ENCODE measurements around the gene CCDC92. TPM values are rescaled to one million over a fixed set of nuclear protein-coding genes. Genes with fewer than 3 reads are reported as not detected.

The CCDC92 gene
- total RNA-seq, 4 donors from 2014 or later = 6.5 to 17.1 (median 10.6) TPM

DNA sequence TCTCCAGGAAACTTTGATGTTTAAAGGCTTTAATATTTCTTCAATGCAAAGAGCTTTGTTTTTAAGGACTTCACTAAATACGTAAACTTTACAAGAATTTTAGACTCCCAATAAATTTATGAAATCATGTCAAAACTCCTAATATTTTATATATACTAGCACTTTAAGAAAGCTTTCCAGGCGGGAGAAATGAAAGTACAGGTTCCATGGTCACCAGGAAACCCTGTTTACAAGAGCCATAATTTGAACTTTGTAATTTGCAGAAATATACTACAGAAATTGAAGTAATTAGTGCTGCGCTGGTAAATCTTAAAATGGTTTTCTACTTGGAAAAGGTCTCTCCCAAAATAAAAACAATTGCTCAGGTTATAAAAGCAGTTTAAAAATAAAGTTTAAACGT lies 8.8 kb downstream of the CCDC92 start:
- peaks cover 7% of the 10 kb centered on the region for H3K4me1 ChIP-seq
- H3K4me3 ChIP-seq = no peak overlapping the region
- no peak for DNase-seq (ENCODE audit: low spot score in 2 of 2)
- no peaks in the 10 kb centered on the region for H3K9me3 ChIP-seq
- H3K27ac ChIP-seq = no peak overlapping the region
- no peaks in the 10 kb centered on the region for H3K27me3 ChIP-seq
- WGBS = 95% methylated on average over 4 of the region's 4 CpGs
- TF ChIP-seq EP300 (IDR thresholded peaks at IDR 0.05) (no peak), POLR2AphosphoS5 (IDR thresholded peaks at IDR 0.05) (no peak), POLR2A (IDR thresholded peaks at IDR 0.05) (no peak)
- TF ChIP-seq, protein P1, sequence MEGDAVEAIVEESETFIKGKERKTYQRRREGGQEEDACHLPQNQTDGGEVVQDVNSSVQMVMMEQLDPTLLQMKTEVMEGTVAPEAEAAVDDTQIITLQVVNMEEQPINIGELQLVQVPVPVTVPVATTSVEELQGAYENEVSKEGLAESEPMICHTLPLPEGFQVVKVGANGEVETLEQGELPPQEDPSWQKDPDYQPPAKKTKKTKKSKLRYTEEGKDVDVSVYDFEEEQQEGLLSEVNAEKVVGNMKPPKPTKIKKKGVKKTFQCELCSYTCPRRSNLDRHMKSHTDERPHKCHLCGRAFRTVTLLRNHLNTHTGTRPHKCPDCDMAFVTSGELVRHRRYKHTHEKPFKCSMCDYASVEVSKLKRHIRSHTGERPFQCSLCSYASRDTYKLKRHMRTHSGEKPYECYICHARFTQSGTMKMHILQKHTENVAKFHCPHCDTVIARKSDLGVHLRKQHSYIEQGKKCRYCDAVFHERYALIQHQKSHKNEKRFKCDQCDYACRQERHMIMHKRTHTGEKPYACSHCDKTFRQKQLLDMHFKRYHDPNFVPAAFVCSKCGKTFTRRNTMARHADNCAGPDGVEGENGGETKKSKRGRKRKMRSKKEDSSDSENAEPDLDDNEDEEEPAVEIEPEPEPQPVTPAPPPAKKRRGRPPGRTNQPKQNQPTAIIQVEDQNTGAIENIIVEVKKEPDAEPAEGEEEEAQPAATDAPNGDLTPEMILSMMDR (IDR thresholded peaks at IDR 0.05) = no peak
- H3K36me3 ChIP-seq = no peaks in the 10 kb centered on the region

DNA sequence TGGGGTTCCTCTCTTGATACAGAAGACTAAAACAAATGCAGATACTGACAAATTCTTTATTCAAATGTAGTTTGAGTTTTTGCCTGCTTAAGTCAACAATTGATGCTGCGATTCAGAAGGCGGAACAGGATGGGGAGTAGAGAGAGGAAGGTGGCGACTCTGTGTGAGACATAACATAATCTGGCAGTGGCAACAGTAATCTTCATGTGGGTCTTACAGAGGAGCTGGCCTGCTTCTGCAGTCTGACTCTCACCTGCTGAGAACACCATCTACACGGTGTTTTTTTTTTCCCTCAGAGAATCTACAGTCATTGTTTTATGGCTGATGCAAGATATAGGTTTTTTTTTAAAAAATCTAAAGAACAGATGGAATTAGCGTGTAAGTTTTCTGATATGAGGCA lies 10.1 kb downstream of the CCDC92 start:
- H3K36me3 ChIP-seq = no peaks in the 10 kb centered on the region
- H3K4me1 ChIP-seq = peaks cover 6% of the 10 kb centered on the region
- DNase-seq (ENCODE audit: low spot score in 2 of 2) = no peak
- H3K27me3 ChIP-seq = no peaks in the 10 kb centered on the region
- TF ChIP-seq POLR2AphosphoS5 (IDR thresholded peaks at IDR 0.05) (no peak), EP300 (IDR thresholded peaks at IDR 0.05) (no peak), POLR2A (IDR thresholded peaks at IDR 0.05) (no peak)
- H3K9me3 ChIP-seq = no peaks in the 10 kb centered on the region
- no peak overlapping the region for H3K27ac ChIP-seq
- H3K4me3 ChIP-seq = no peak overlapping the region
- WGBS = 87% methylated on average over 5 of the region's 5 CpGs

DNA sequence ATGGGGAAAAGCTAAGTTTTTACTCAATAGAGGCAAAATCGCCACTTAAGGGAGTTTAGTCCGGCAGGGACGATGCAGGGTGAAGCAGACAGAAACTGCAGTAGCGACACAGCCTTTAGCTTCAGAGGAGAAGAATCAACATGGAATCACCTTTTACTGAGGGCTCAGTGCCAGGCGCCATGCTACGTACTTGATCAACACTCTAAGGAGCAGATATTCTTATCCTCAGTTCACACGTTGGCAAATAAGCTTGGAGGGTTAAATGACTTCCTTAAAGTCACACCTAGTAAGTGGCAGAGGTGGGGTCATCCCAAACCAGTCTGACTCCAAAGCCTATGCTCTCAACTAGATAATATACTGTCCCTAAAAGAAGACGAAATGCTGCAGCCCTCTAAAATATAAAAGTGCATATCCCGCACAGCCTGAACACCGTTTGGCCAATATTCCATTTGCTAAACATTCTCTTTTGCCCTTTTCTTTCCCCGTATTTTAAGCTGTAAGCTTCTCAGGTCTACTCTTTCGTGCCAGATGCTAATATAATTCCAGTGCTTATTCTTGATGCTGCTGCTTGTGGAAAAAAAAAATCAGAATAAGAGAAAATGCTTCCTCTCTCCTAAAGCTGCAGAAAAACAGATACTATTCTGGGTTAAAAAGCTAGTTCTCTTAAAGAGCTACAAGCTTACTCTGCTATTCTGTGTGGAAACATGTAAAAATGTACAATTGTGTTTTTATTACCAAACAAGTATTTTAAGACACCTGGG lies 10.9 kb downstream of the CCDC92 start:
- no peak for DNase-seq (ENCODE audit: low spot score in 2 of 2)
- H3K9me3 ChIP-seq = no peaks in the 10 kb centered on the region
- H3K4me3 ChIP-seq = no peak overlapping the region
- H3K4me1 ChIP-seq = peaks cover 5% of the 10 kb centered on the region
- 87% methylated on average over 12 of the region's 12 CpGs for WGBS
- TF ChIP-seq POLR2A (IDR thresholded peaks at IDR 0.05) = no peak
- TF ChIP-seq, protein P1 (IDR thresholded peaks at IDR 0.05) = no peak
- TF ChIP-seq EP300 (IDR thresholded peaks at IDR 0.05) = no peak
- H3K27me3 ChIP-seq = no peaks in the 10 kb centered on the region
- H3K36me3 ChIP-seq = no peaks in the 10 kb centered on the region
- H3K27ac ChIP-seq = no peak overlapping the region

DNA sequence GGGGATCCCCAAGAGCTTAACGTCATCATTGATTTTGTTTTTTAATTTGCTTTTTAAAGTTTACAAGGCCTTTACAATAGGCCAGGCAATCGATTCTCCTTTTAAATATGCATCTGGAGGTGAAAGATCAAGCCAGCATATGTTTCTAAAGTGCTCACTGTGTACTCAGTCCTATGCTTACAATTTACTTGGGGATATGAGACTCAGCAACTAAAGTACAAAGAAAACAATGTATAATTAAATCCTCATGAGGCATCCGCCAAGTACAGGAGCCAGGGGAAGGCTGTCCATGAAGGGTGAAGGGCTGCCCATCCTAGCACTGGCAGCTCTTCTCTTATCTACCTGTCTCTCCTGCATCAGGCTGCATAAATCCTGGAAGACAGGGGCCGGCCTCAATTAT lies 11.8 kb downstream of the CCDC92 start:
- Histone ChIP-seq H3K9me3 (no peaks in the 10 kb centered on the region), H3K27me3 (no peaks in the 10 kb centered on the region), H3K36me3 (no peaks in the 10 kb centered on the region), H3K4me1 (no peaks in the 10 kb centered on the region), H3K4me3 (no peak overlapping the region), H3K27ac (no peak overlapping the region)
- 90% methylated on average over 4 of the region's 4 CpGs for WGBS
- no peak for DNase-seq (ENCODE audit: low spot score in 2 of 2)
- TF ChIP-seq POLR2AphosphoS5 (IDR thresholded peaks at IDR 0.05) = no peak
- no peak for TF ChIP-seq EP300 (IDR thresholded peaks at IDR 0.05)

DNA sequence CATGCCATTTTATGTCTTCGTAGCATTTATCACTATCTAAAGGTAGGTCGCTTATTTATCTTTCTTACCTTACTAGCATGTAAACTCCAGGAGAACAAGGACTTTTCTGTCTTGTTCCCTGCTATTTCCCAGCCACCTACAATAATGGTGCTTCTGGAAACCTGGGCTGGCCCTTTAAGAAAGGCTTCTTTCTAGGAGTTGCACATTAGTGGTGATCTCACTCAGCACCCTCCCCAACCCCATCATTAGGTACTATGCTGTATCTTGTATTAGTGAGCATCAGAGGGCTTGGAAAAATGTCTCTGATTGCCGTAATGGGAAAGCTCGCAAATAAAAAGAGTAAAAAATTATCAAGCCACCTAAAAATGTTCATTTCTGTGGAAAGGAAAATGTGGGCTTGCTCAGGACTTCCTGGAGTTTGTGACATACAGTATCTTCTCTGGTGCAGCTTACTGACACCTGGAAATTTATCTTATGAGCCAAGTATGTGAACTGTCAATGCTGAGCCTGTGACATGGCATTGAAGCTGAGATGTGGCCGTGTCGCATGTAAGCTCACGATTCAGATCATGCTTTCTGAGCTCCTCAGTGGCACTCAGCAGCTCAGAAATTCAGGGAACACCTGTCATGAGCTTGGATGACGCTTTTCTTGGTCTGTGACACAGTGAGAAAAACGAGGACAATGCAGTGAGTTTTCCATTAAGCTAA lies 12.4 kb downstream of the CCDC92 start:
- no peaks in the 10 kb centered on the region for H3K27me3 ChIP-seq
- no peaks in the 10 kb centered on the region for H3K9me3 ChIP-seq
- H3K4me1 ChIP-seq = no peaks in the 10 kb centered on the region
- TF ChIP-seq POLR2A (IDR thresholded peaks at IDR 0.05) (no peak), EP300 (IDR thresholded peaks at IDR 0.05) (no peak), POLR2AphosphoS5 (IDR thresholded peaks at IDR 0.05) (no peak)
- TF ChIP-seq, protein P1 (IDR thresholded peaks at IDR 0.05) = no peak
- WGBS = 88% methylated on average over 9 of the region's 9 CpGs
- DNase-seq (ENCODE audit: low spot score in 2 of 2) = no peak
- H3K27ac ChIP-seq = no peak overlapping the region
- H3K36me3 ChIP-seq = no peaks in the 10 kb centered on the region
- H3K4me3 ChIP-seq = no peak overlapping the region

DNA sequence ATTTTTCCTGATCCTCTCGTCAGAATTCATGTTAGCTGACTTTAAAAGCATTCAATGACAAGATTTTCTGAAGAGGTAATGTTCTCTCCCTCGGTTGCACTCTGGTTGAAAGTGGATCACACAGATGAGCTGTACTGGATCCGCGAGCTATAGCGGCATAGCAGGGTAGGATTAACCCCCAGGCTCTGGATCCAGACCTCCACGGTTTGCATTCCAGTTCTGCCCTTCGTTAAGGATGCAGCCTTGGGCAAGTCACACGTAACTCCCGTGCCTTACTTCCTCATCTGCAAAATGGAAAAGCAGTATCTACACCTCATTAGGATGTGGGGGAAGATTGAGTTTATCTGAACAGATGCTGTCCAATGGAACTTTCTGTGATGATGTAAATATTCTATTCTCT lies 13.8 kb downstream of the CCDC92 start:
- Histone ChIP-seq H3K4me3 (no peak overlapping the region), H3K27ac (no peak overlapping the region), H3K36me3 (no peaks in the 10 kb centered on the region), H3K27me3 (no peaks in the 10 kb centered on the region), H3K4me1 (no peaks in the 10 kb centered on the region), H3K9me3 (no peaks in the 10 kb centered on the region)
- TF ChIP-seq, protein P1 (IDR thresholded peaks at IDR 0.05) = no peak
- TF ChIP-seq POLR2AphosphoS5 (IDR thresholded peaks at IDR 0.05) (no peak), EP300 (IDR thresholded peaks at IDR 0.05) (no peak), POLR2A (IDR thresholded peaks at IDR 0.05) (no peak)
- WGBS = 91% methylated on average over 9 of the region's 9 CpGs
- no peak for DNase-seq (ENCODE audit: low spot score in 2 of 2)

Data from suprapubic skin (tissue), 4 donors.